IMR-90 (cell line): ENCODE results near the gene EHF. TPM values are rescaled to one million over a fixed set of nuclear protein-coding genes. Genes with fewer than 3 reads are reported as not detected.
A peak's percentile ranks its signal among the peaks of the same experiment; 100 is the strongest.

ENCODE experiments used
- ATAC-seq: fragments of 200-7000 bp; cut with Tn5 transposase; 2 replicates; pipeline ENCODE4 v1.9.1; 2020; ENCODE audit warnings: low read depth, mild to moderate bottlenecking, moderate library complexity
- BruUV-seq: library from RNA; stranded (reverse); fragments of 400-500 nt; replicated peaks from 2 replicates; lab custom pipeline; 2021; lab: Mats Ljungman, UMichigan
- CTCF ChIA-PET: fragments of 300-600 bp; formaldehyde crosslinking; extraction: SDS; loops from one replicate; lab custom pipeline; 2021; ENCODE audit warnings: antibody characterized with exemption; lab: Yijun Ruan, JAX
- POLR2A ChIA-PET: fragments of 300-600 bp; sonication (Branson Sonifier 250); formaldehyde crosslinking; loops from one replicate; lab custom pipeline; 2022; ENCODE audit warnings: antibody characterized with exemption; ENCODE audit not compliant: unreplicated experiment; lab: Charles Lee
- DNase-seq: peaks from one replicate; pipeline ENCODE4 v3.0.0; 2013
- H2AFZ ChIP-seq: replicated peaks from 2 replicates; pipeline ENCODE3; 2013; ENCODE audit warnings: low read length, mild to moderate bottlenecking; ENCODE audit not compliant: poor library complexity
- H2AK5ac ChIP-seq: 2 replicates; pipeline ENCODE4 v1.6.1; 2013; ENCODE audit warnings: low read depth, low read length, inconsistent platforms
- H2AK9ac ChIP-seq: replicated peaks from 2 replicates; pipeline ENCODE3; 2013; ENCODE audit warnings: mild to moderate bottlenecking, low read depth, low read length, moderate library complexity; ENCODE audit not compliant: poor library complexity
- H2BK120ac ChIP-seq: 2 replicates; pipeline ENCODE4 v1.6.1; 2013; ENCODE audit warnings: low read depth, low read length, inconsistent platforms
- H2BK15ac ChIP-seq: 3 replicates; pipeline ENCODE4 v1.6.1; 2013; ENCODE audit warnings: low read depth, low read length, inconsistent platforms
- H2BK20ac ChIP-seq: 2 replicates; pipeline ENCODE4 v1.6.1; 2013; ENCODE audit warnings: low read depth, mild to moderate bottlenecking, inconsistent platforms, low read length, moderate library complexity
- H2BK5ac ChIP-seq: 2 replicates; pipeline ENCODE4 v1.6.1; 2013; ENCODE audit warnings: mild to moderate bottlenecking, low read depth, low read length, inconsistent platforms; ENCODE audit not compliant: poor library complexity, severe bottlenecking
- H3K14ac ChIP-seq: replicated peaks from 2 replicates; pipeline ENCODE4 v1.6.1; 2013; ENCODE audit warnings: low read depth, low read length, inconsistent platforms
- H3K18ac ChIP-seq: 2 replicates; pipeline ENCODE4 v1.6.1; 2013; ENCODE audit warnings: low read depth, low read length, control low read depth
- H3K23ac ChIP-seq: 2 replicates; pipeline ENCODE4 v1.6.1; 2013; ENCODE audit warnings: low read depth, low read length, inconsistent platforms
- H3K27ac ChIP-seq: 2 replicates; pipeline ENCODE4 v1.5.1; 2013; ENCODE audit warnings: mild to moderate bottlenecking, control low read depth, low read length; ENCODE audit not compliant: insufficient read depth
- H3K27me3 ChIP-seq: 2 replicates; pipeline ENCODE4 v1.6.1; 2013; ENCODE audit warnings: low read length; ENCODE audit not compliant: control insufficient read depth, insufficient read depth
- H3K36me3 ChIP-seq: 2 replicates; pipeline ENCODE4 v1.6.1; 2013; ENCODE audit warnings: low read length, mixed read lengths; ENCODE audit not compliant: control insufficient read depth, insufficient read depth
- H3K4ac ChIP-seq: 2 replicates; pipeline ENCODE4 v1.6.1; 2013; ENCODE audit warnings: low read depth, low read length, inconsistent platforms
- H3K4me1 ChIP-seq: 2 replicates; pipeline ENCODE4 v1.6.1; 2013; ENCODE audit warnings: low read length, mixed read lengths; ENCODE audit not compliant: control insufficient read depth, insufficient read depth
- H3K4me2 ChIP-seq: 2 replicates; pipeline ENCODE4 v1.6.1; 2013; ENCODE audit warnings: low read depth, mild to moderate bottlenecking, control low read depth, low read length, moderate library complexity
- H3K4me3 ChIP-seq: 2 replicates; pipeline ENCODE4 v1.5.1; 2013; ENCODE audit warnings: low read depth, mild to moderate bottlenecking, control low read depth, low read length, moderate library complexity; ENCODE audit not compliant: insufficient read depth
- H3K56ac ChIP-seq: 2 replicates; pipeline ENCODE4 v1.6.1; 2013; ENCODE audit warnings: low read length, inconsistent platforms; ENCODE audit not compliant: insufficient read depth; ENCODE audit errors: extremely low read depth
- H3K79me1 ChIP-seq, 2 experiments: 2 replicates each; pipeline ENCODE4 v1.6.1; 2013; ENCODE audit warnings: low read length in 2 of 2, inconsistent platforms in 1 of 2, low read depth in 1 of 2
- H3K9ac ChIP-seq: 2 replicates; pipeline ENCODE4 v1.6.1; 2013; ENCODE audit warnings: low read depth, low read length, control low read depth
- H3K9me1 ChIP-seq: 2 replicates; pipeline ENCODE4 v1.6.1; 2013; ENCODE audit warnings: low read length, inconsistent platforms; ENCODE audit not compliant: insufficient read depth
- H3K9me3 ChIP-seq: 2 replicates; pipeline ENCODE4 v1.6.1; 2013; ENCODE audit warnings: low read length; ENCODE audit not compliant: control insufficient read depth, insufficient read depth
- H4K20me1 ChIP-seq: 2 replicates; pipeline ENCODE4 v1.6.1; 2013; ENCODE audit warnings: low read length, inconsistent platforms; ENCODE audit not compliant: insufficient read depth
- H4K5ac ChIP-seq: 2 replicates; pipeline ENCODE4 v1.6.1; 2013; ENCODE audit warnings: mild to moderate bottlenecking, low read depth, low read length, control low read depth
- H4K8ac ChIP-seq, 2 experiments: 2 replicates each; pipeline ENCODE4 v1.6.1; 2013; ENCODE audit warnings: low read depth in 2 of 2, low read length in 2 of 2, control low read depth in 1 of 2, inconsistent platforms in 1 of 2
- H4K91ac ChIP-seq: 2 replicates; pipeline ENCODE4 v1.6.1; 2013; ENCODE audit warnings: low read depth, low read length, inconsistent platforms; ENCODE audit not compliant: insufficient read depth
- BHLHE40 ChIP-seq: fragments of 150-350 bp; IDR thresholded peaks from 2 replicates; pipeline ENCODE4 v1.6.1; 2016; ENCODE audit warnings: mild to moderate bottlenecking, low read depth, low read length
- CEBPB ChIP-seq: IDR thresholded peaks from 2 replicates; pipeline ENCODE4 v1.6.1; 2012; ENCODE audit warnings: low read depth, low read length, improper control_type of control experiment
- CHD1 ChIP-seq: IDR thresholded peaks from 2 replicates; pipeline ENCODE4 v1.6.1; 2012; ENCODE audit warnings: low read depth, low read length, improper control_type of control experiment
- FOS ChIP-seq: fragments of 150-350 bp; IDR thresholded peaks from 2 replicates; pipeline ENCODE4 v1.6.1; 2016; ENCODE audit warnings: low read depth, low read length
- MAZ ChIP-seq: IDR thresholded peaks from 2 replicates; pipeline ENCODE4 v1.6.1; 2012; ENCODE audit warnings: low read depth, mild to moderate bottlenecking, low read length, improper control_type of control experiment, moderate library complexity, borderline replicate concordance
- MXI1 ChIP-seq: IDR thresholded peaks from 2 replicates; pipeline ENCODE4 v1.6.1; 2012; ENCODE audit warnings: low read depth, mild to moderate bottlenecking, low read length, moderate library complexity, borderline replicate concordance
- NFE2L2 ChIP-seq: fragments of 150-350 bp; IDR thresholded peaks from 2 replicates; pipeline ENCODE4 v1.6.1; 2016; ENCODE audit warnings: low read depth, mild to moderate bottlenecking, low read length
- POLR2A ChIP-seq: IDR thresholded peaks from 2 replicates; pipeline ENCODE4 v1.6.1; 2012; ENCODE audit warnings: mild to moderate bottlenecking, low read depth, low read length
- RAD21 ChIP-seq: IDR thresholded peaks from 2 replicates; pipeline ENCODE4 v1.6.1; 2012; ENCODE audit warnings: low read length, improper control_type of control experiment
- RCOR1 ChIP-seq: IDR thresholded peaks from 2 replicates; pipeline ENCODE4 v1.6.1; 2012; ENCODE audit warnings: mild to moderate bottlenecking, low read length, improper control_type of control experiment; ENCODE audit not compliant: insufficient replicate concordance
- SMC3 ChIP-seq: fragments of 150-350 bp; IDR thresholded peaks from 2 replicates; pipeline ENCODE4 v1.6.1; 2016; ENCODE audit warnings: low read depth, mild to moderate bottlenecking, antibody characterized with exemption, low read length, moderate library complexity
- WGBS, 2 experiments: methylation state at CpG; one replicate each; pipeline versions ENCODE4 v1.1.5 to v1.1.7; 2013; ENCODE audit warnings: missing lambda C conversion rate in 2 of 2; ENCODE audit not compliant: insufficient read length in 1 of 2; ENCODE audit errors: extremely low coverage in 2 of 2; 5-methylcytosine and 5-hydroxymethylcytosine counted together
- dilution Hi-C: fragments of 300-500 bp; cut with HindIII; formaldehyde crosslinking; loops from one replicate; pipeline ENCODE4 v1.14.3; 2018; ENCODE audit warnings: low sequenced_read_pairs; ENCODE audit not compliant: unreplicated experiment
- in situ Hi-C: fragments of 300-500 bp; cut with MboI; formaldehyde crosslinking; loops from 3 replicates; pipeline ENCODE4 v1.14.3; 2019; ENCODE audit warnings: low sequenced_read_pairs, inconsistent platforms, mixed read lengths
- intact Hi-C: fragments of 100-400 bp; cut with micrococcal nuclease; formaldehyde crosslinking; loops from 2 replicates; pipeline ENCODE4 v1.10.0; 2022
- polyA plus RNA-seq, 3 experiments: library from polyadenylated mRNA; depleted of rRNA; stranded (reverse); fragments of >200 nt; gene quantifications; 2 replicates each; pipeline ENCODE4 v1.2.3, GENCODE V29; 2012; ENCODE audit warnings: low replicate concordance in 1 of 3
- total RNA-seq: library from RNA; depleted of rRNA; stranded (reverse); fragments of >200 nt; gene quantifications from 2 replicates; pipeline ENCODE4 v1.2.3, GENCODE V29; 2012
- TF ChIP-seq, protein P1 (sequence below): fragments of 150-350 bp; IDR thresholded peaks from 2 replicates; pipeline ENCODE4 v1.6.1; 2017; ENCODE audit warnings: mild to moderate bottlenecking, antibody characterized with exemption, low read length, low read depth
- TF ChIP-seq, protein P2 (sequence below): fragments of 150-350 bp; IDR thresholded peaks from 2 replicates; pipeline ENCODE4 v1.6.1; 2016; ENCODE audit warnings: low read depth, mild to moderate bottlenecking, low read length, moderate library complexity, borderline replicate concordance

The EHF gene
- total and polyA plus RNA-seq, 2 of the 4 experiments (the other 2 are of a cell fraction): under 0.01 TPM; not detected in 1

DNA sequence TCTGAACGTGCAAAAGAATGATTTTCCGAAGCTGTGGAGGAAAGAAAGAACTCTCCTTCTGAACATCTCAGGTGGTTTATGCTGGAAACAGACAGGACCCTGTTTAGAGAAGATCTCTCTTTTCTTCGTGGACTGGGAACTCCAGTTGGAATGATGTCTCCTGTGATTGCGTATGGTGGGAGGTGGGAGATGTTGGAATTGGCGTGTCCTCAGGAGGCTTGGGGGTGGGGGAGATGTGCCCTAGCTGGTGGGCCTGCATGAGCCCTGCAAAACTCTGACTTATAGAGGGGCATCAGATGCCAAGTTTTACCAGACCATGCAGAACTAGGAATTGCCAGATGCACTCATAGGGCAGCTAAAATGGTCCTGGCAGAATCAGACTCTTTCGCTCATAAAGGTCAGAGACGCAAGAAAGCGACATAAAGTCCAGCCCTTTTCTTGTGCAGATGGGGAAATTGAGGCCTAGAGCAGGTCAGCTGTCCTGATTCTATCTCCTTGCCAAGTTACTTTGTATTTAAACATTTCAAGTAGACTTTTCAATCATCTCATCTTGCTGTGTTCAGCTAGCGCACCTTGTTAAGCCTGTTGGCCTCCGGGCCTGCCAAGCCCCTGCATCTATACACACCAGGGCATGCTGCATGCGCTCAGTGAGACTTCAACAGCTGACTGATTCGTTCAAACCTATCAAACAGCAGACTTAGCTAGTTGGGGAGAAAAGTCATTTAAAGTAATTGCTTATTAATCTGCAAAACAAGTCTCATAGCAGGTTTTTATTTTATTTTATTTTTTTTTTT lies 34.2 kb upstream of the EHF start:
- intact Hi-C loops (loop anchor here (1.0 to 10.0 kb wide), 4 partner anchors 305 to 806 kb away; no protein-coding TSS in a partner anchor), in situ Hi-C loops (loop anchor here (5.0 to 25.0 kb wide), 3 partner anchors 306 to 826 kb away; no protein-coding TSS in a partner anchor), dilution Hi-C loops (no loop called here)
- H4K91ac ChIP-seq: peak overlapping the region; percentile 67
- H3K9me1 ChIP-seq: no peaks in the 10 kb centered on the region
- H2BK5ac ChIP-seq: peak overlapping the region; percentile 62
- peaks cover 3% of the 10 kb centered on the region for H3K27me3 ChIP-seq
- H3K4ac ChIP-seq: peak overlapping the region; percentile 80
- no peaks in the 10 kb centered on the region for H3K9me3 ChIP-seq
- DNase-seq: no peak
- peak overlapping the region; percentile 69; the same call in 1 of the 2 replicates for H3K23ac ChIP-seq
- no peak overlapping the region for H3K4me3 ChIP-seq
- peak overlapping the region in 1 of 2 experiments; percentile 79; a peak in 3 of 4 replicates for H4K8ac ChIP-seq
- BruUV-seq: no TSS peak
- no peak overlapping the region for H3K27ac ChIP-seq
- H3K9ac ChIP-seq: no peak overlapping the region
- H2AK5ac ChIP-seq: peak overlapping the region; percentile 81; the same call in 1 of the 2 replicates
- peak overlapping the region; percentile 70 for H2AFZ ChIP-seq
- H2AK9ac ChIP-seq: peak overlapping the region; percentile 25
- H4K5ac ChIP-seq: peak overlapping the region; percentile 47; the same call in 1 of the 2 replicates
- H2BK120ac ChIP-seq: peak overlapping the region; percentile 92
- H3K36me3 ChIP-seq: no peaks in the 10 kb centered on the region
- H3K4me2 ChIP-seq: peak overlapping the region; percentile 45
- H3K79me1 ChIP-seq: no peaks in the 10 kb centered on the region
- ATAC-seq: no peak
- H4K20me1 ChIP-seq: no peaks in the 10 kb centered on the region
- H3K56ac ChIP-seq: 0 out of 2 replicates have a peak overlapping the region, but pooled peaks have one; percentile 54
- peak overlapping the region; percentile 77 for H3K14ac ChIP-seq
- ChIA-PET POLR2A (no interaction called here), CTCF (interaction anchor here (0.6 to 3.7 kb wide), 14 partner anchors 8 to 1376 kb away, joined by 3 to 21 read pairs (median 4); no protein-coding TSS in a partner anchor)
- peaks cover 4% of the 10 kb centered on the region for H3K4me1 ChIP-seq
- WGBS, 2 experiments: 50% methylated on average over 2 of the region's 12 CpGs; no CpG with 5 or more reads in 1 of the 2 experiments
- peak overlapping the region; percentile 37 for H3K18ac ChIP-seq
- peak overlapping the region; percentile 92 for H2BK20ac ChIP-seq
- H2BK15ac ChIP-seq: peak overlapping the region; percentile 75; the same call in 1 of the 3 replicates
- no peak for TF ChIP-seq POLR2A
- no peak for TF ChIP-seq MXI1
- TF ChIP-seq FOS: no peak
- TF ChIP-seq SMC3: no peak
- no peak for TF ChIP-seq CHD1
- TF ChIP-seq RAD21: no peak
- TF ChIP-seq, protein P1, sequence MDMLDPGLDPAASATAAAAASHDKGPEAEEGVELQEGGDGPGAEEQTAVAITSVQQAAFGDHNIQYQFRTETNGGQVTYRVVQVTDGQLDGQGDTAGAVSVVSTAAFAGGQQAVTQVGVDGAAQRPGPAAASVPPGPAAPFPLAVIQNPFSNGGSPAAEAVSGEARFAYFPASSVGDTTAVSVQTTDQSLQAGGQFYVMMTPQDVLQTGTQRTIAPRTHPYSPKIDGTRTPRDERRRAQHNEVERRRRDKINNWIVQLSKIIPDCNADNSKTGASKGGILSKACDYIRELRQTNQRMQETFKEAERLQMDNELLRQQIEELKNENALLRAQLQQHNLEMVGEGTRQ: no peak
- TF ChIP-seq NFE2L2: no peak
- TF ChIP-seq, protein P2, sequence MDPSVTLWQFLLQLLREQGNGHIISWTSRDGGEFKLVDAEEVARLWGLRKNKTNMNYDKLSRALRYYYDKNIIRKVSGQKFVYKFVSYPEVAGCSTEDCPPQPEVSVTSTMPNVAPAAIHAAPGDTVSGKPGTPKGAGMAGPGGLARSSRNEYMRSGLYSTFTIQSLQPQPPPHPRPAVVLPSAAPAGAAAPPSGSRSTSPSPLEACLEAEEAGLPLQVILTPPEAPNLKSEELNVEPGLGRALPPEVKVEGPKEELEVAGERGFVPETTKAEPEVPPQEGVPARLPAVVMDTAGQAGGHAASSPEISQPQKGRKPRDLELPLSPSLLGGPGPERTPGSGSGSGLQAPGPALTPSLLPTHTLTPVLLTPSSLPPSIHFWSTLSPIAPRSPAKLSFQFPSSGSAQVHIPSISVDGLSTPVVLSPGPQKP: no peak
- TF ChIP-seq CEBPB: no peak
- TF ChIP-seq MAZ: no peak
- TF ChIP-seq RCOR1: no peak
- TF ChIP-seq BHLHE40: no peak
